ENCODE results near the gene ENTPD6.

- TF ChIP-seq CTCF (IDR thresholded peaks at IDR 0.05) (no peak), POLR2A (IDR thresholded peaks at IDR 0.05) (no peak)
These were observed 55.0 kb downstream of the ENTPD6 start for GRCh38 chr20:25250508-25250907.

All from gastroesophageal sphincter (tissue), 3 donors.